Ishikawa (cell line): Measurements from ENCODE around the gene LY6G5B.

Experiments used
- CEBPB ChIP-seq: IDR thresholded peaks from 2 replicates; pipeline ENCODE4 v1.6.1; 2012
- EP300 ChIP-seq: IDR thresholded peaks from 2 replicates; pipeline ENCODE4 v1.6.1; 2012; ENCODE audit warnings: borderline replicate concordance
- FOXM1 ChIP-seq: IDR thresholded peaks from 2 replicates; pipeline ENCODE4 v1.6.1; 2012; ENCODE audit warnings: low read depth, borderline replicate concordance
- MAX ChIP-seq: IDR thresholded peaks from 2 replicates; pipeline ENCODE4 v1.6.1; 2012
- REST ChIP-seq: IDR thresholded peaks from 2 replicates; pipeline ENCODE4 v1.6.1; 2012; ENCODE audit warnings: low read depth, mild to moderate bottlenecking
- TAF1 ChIP-seq: IDR thresholded peaks from 2 replicates; pipeline ENCODE4 v1.6.1; 2012; ENCODE audit warnings: low read depth, mild to moderate bottlenecking
- TEAD4 ChIP-seq: IDR thresholded peaks from 2 replicates; pipeline ENCODE4 v1.6.1; 2012
- YY1 ChIP-seq: IDR thresholded peaks from 2 replicates; pipeline ENCODE4 v1.6.1; 2012; ENCODE audit warnings: low read depth
- ZBTB7A ChIP-seq: IDR thresholded peaks from 2 replicates; pipeline ENCODE4 v1.6.1; 2012; ENCODE audit warnings: low read depth

- TF ChIP-seq EP300: no peak
- no peak for TF ChIP-seq MAX
- no peak for TF ChIP-seq FOXM1
- no peak for TF ChIP-seq TAF1
- TF ChIP-seq TEAD4: no peak
- no peak for TF ChIP-seq ZBTB7A
- no peak for TF ChIP-seq CEBPB
- TF ChIP-seq REST: no peak
- no peak for TF ChIP-seq YY1
These were observed 18.1 kb upstream of the LY6G5B start for GRCh38 chr6:31651602-31652191.
